ENCODE results near the gene RPL10. TPM values are rescaled to one million over a fixed set of nuclear protein-coding genes. Genes with fewer than 3 reads are reported as not detected.

Gene RPL10
- polyA plus RNA-seq, 1 donor from 2014 or later, result 3,689 TPM

DNA sequence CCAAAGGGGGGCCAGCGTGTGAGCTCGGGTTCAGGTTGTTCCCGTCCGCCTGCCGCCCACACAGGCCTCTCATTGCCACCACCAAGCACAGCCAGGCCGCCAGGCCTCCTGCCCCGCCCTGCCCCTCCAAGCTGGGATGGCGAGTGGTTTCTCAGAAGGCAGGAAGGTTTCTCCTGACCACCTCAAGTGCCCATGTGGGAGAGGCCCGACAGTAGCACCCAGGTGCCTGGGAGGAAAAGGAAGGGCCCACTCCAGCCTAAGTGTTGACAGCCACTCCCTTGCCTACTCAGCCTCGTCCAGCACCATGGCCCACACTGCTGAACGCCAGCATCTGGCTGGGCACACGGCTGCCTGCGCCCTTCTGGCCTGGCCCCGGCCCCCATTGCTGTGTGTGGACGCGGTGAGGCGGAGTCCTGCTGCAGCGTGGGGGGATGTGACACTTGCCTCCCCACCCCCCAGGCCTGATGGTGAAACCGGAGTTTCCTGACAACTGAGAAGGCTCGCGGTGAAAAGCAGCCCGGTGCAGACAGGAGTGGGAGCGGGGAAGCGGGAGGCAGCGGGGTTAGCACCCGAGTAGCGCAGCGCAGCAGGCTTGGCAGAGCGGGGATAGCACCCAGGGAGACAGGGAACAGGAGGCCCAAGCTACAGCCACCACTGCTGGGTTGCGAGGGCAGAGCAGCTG is 42.9 kb upstream of the RPL10 start:
- H3K9me3 ChIP-seq (ENCODE audit: low read length), result no peaks in the 10 kb centered on the region
- H3K36me3 ChIP-seq (ENCODE audit: insufficient read depth, low read length), result no peaks in the 10 kb centered on the region
- H4K20me1 ChIP-seq (ENCODE audit: insufficient read depth), result no peaks in the 10 kb centered on the region

DNA sequence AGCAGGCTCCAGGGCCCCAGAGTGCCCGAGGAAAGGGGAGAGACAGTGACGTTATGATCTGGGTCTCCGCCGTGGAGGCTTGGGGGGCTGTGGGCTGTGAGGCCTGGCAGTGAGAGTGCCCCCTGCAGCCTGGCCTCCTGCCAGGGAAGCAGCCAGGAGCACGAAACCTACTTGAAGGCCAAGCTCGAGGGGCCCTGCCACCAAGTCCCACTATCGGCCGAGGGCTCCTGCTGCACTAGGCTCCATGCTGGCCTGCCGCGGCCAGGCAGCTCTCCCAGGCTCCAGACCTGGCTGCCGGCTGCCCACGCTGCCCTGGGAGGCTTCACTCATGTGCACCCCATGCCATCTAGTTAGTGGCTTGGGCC is 42.4 kb upstream of the RPL10 start:
- H3K79me2 ChIP-seq (replicated peaks; ENCODE audit: insufficient read depth, low read length), result no peaks in the 10 kb centered on the region
- no peak overlapping the region for H3K27ac ChIP-seq (ENCODE audit: low read length)
- no peak overlapping the region for H3K4me2 ChIP-seq (ENCODE audit: low read length)
- H3F3A ChIP-seq (ENCODE audit: insufficient read depth, low read length, poor library complexity, severe bottlenecking), result no peaks in the 10 kb centered on the region
- no peak for TF ChIP-seq EZH2 (IDR thresholded peaks at IDR 0.05; ENCODE audit: borderline replicate concordance, insufficient read depth, low read length, poor library complexity, severe bottlenecking)
- TF ChIP-seq MXI1 (conservative IDR thresholded peaks at IDR 0.05; ENCODE audit: poor library complexity, severe bottlenecking), result no peak
- no peak for TF ChIP-seq TAF1 (IDR thresholded peaks at IDR 0.05; ENCODE audit: low read depth)
- TF ChIP-seq SMC3 (conservative IDR thresholded peaks at IDR 0.05; ENCODE audit: poor library complexity), result no peak
- TF ChIP-seq EP300 (conservative IDR thresholded peaks at IDR 0.05; ENCODE audit: poor library complexity, severe bottlenecking), result no peak
- TF ChIP-seq, protein P1, sequence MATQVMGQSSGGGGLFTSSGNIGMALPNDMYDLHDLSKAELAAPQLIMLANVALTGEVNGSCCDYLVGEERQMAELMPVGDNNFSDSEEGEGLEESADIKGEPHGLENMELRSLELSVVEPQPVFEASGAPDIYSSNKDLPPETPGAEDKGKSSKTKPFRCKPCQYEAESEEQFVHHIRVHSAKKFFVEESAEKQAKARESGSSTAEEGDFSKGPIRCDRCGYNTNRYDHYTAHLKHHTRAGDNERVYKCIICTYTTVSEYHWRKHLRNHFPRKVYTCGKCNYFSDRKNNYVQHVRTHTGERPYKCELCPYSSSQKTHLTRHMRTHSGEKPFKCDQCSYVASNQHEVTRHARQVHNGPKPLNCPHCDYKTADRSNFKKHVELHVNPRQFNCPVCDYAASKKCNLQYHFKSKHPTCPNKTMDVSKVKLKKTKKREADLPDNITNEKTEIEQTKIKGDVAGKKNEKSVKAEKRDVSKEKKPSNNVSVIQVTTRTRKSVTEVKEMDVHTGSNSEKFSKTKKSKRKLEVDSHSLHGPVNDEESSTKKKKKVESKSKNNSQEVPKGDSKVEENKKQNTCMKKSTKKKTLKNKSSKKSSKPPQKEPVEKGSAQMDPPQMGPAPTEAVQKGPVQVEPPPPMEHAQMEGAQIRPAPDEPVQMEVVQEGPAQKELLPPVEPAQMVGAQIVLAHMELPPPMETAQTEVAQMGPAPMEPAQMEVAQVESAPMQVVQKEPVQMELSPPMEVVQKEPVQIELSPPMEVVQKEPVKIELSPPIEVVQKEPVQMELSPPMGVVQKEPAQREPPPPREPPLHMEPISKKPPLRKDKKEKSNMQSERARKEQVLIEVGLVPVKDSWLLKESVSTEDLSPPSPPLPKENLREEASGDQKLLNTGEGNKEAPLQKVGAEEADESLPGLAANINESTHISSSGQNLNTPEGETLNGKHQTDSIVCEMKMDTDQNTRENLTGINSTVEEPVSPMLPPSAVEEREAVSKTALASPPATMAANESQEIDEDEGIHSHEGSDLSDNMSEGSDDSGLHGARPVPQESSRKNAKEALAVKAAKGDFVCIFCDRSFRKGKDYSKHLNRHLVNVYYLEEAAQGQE (IDR thresholded peaks at IDR 0.05; ENCODE audit: borderline replicate concordance), result no peak
- TF ChIP-seq RAD21 (conservative IDR thresholded peaks at IDR 0.05), result no peak
- TF ChIP-seq, protein P2, sequence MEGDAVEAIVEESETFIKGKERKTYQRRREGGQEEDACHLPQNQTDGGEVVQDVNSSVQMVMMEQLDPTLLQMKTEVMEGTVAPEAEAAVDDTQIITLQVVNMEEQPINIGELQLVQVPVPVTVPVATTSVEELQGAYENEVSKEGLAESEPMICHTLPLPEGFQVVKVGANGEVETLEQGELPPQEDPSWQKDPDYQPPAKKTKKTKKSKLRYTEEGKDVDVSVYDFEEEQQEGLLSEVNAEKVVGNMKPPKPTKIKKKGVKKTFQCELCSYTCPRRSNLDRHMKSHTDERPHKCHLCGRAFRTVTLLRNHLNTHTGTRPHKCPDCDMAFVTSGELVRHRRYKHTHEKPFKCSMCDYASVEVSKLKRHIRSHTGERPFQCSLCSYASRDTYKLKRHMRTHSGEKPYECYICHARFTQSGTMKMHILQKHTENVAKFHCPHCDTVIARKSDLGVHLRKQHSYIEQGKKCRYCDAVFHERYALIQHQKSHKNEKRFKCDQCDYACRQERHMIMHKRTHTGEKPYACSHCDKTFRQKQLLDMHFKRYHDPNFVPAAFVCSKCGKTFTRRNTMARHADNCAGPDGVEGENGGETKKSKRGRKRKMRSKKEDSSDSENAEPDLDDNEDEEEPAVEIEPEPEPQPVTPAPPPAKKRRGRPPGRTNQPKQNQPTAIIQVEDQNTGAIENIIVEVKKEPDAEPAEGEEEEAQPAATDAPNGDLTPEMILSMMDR (IDR thresholded peaks at IDR 0.05; ENCODE audit: poor library complexity, severe bottlenecking), result no peak
- TF ChIP-seq POLR2AphosphoS5 (IDR thresholded peaks at IDR 0.05), result no peak
- H3K9me2 ChIP-seq (ENCODE audit: insufficient read depth, low read length), result no peaks in the 10 kb centered on the region
- H3K36me3 ChIP-seq (ENCODE audit: insufficient read depth, low read length), result no peaks in the 10 kb centered on the region
- no peak overlapping the region for H3K4me3 ChIP-seq (ENCODE audit: low read length)
- no peaks in the 10 kb centered on the region for H3K9me3 ChIP-seq (ENCODE audit: low read length)
- H3K27me3 ChIP-seq (ENCODE audit: insufficient read depth, low read depth, low read length), result no peaks in the 10 kb centered on the region
- no peaks in the 10 kb centered on the region for H4K20me1 ChIP-seq (ENCODE audit: insufficient read depth)
- no peak overlapping the region for H3K9ac ChIP-seq (ENCODE audit: low read length)
- H2AFZ ChIP-seq (ENCODE audit: low read depth, low read length), result no peak overlapping the region

More for the DNA sequence above, 42.9 kb upstream of the RPL10 start:
- no peaks in the 10 kb centered on the region for H3F3A ChIP-seq (ENCODE audit: insufficient read depth, low read length, poor library complexity, severe bottlenecking)
- H3K27me3 ChIP-seq (ENCODE audit: insufficient read depth, low read depth, low read length), result no peaks in the 10 kb centered on the region
- H3K27ac ChIP-seq (ENCODE audit: low read length), result no peak overlapping the region
- no peaks in the 10 kb centered on the region for H3K79me2 ChIP-seq (replicated peaks; ENCODE audit: insufficient read depth, low read length)
- H3K9me2 ChIP-seq (ENCODE audit: insufficient read depth, low read length), result no peaks in the 10 kb centered on the region
- TF ChIP-seq EP300 (conservative IDR thresholded peaks at IDR 0.05; ENCODE audit: poor library complexity, severe bottlenecking) (no peak), TAF1 (IDR thresholded peaks at IDR 0.05; ENCODE audit: low read depth) (no peak), RAD21 (conservative IDR thresholded peaks at IDR 0.05) (no peak), EZH2 (IDR thresholded peaks at IDR 0.05; ENCODE audit: borderline replicate concordance, insufficient read depth, low read length, poor library complexity, severe bottlenecking) (no peak), MXI1 (conservative IDR thresholded peaks at IDR 0.05; ENCODE audit: poor library complexity, severe bottlenecking) (no peak), POLR2AphosphoS5 (IDR thresholded peaks at IDR 0.05) (no peak)
- TF ChIP-seq, protein P2 (IDR thresholded peaks at IDR 0.05; ENCODE audit: poor library complexity, severe bottlenecking), result no peak
- H2AFZ ChIP-seq (ENCODE audit: low read depth, low read length), result no peak overlapping the region
- H3K4me3 ChIP-seq (ENCODE audit: low read length), result no peak overlapping the region
- H3K4me2 ChIP-seq (ENCODE audit: low read length), result no peak overlapping the region
- H3K9ac ChIP-seq (ENCODE audit: low read length), result no peak overlapping the region

Data from neural cell (in vitro differentiated cells).